C1 segment of cervical spinal cord (tissue), 14 donors: ENCODE results near the gene BCO1.

Experiments
- DNase-seq, 14 donors: peaks; one replicate each; lab custom pipeline; 2025; lab: John Stamatoyannopoulos, UW

The BCO1 gene

DNA sequence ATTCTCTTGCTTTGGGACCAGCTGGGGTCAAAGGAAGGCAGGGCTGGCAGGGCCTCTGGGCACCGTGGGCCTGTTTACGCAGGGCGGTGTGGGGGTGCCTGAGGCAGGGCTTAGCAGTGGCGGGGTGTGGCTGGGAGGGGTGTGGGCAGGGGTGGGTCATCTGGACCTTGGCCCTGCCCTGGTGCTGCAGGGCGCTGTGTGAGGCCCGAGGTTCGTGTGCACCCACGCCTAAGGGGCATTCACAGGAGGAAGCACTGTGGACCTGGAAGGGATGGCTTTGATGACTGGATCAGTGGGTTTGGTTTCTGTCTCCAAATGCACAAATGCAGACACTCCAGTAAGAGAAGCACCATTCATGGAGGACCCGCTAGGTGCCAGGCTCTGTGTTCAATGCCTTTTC lies 37.3 kb downstream of the BCO1 start:
- DNase-seq, result no peak

DNA sequence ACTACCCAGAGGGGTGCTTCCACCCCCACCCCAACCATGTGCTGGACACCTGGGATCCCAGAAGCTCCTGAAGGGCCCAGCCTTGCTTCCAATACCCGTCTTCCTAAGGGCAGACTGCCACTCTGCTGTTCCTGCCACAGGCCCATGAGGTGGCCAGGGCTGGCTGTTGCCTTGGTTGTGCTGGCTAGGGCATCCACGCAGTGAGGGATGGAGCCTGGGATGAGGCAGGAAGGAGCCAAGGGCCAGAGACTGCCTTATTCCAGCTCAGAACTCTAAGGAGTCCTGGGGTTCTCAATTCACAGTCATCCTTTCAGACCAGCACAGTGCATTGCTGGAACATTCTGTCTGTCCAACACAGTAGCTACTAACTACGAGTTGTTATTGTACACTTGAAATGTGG lies 37.8 kb downstream of the BCO1 start:
- DNase-seq, result peak in 9 of 14 donors; percentile 2 to 75 (median 53)

DNA sequence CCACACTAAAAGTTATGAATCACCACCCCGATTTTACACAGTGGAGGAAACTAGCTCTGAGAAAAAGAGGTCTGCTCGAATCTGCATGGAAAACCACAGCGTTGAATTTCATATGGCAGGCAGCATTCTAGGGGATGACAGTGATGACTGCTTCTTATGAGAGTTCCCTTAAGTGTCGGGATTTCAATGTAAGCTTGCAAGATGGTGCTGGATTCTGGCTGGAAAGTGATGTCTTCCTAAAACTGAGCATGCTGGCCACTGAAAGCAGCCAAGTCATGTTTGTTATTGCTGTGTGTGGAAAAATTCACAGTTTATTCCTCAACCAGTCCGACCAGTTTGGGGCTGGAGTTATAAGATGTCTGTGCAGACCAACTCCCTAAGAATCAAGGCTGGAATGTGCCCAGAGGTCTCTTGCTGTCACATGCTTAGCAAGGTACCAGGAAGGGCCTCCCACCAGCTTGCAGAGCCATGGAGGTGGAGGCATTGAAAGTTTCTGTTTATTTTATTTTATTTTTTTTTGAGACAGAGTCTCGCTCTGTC lies 39.1 kb downstream of the BCO1 start:
- DNase-seq, result no peak

DNA sequence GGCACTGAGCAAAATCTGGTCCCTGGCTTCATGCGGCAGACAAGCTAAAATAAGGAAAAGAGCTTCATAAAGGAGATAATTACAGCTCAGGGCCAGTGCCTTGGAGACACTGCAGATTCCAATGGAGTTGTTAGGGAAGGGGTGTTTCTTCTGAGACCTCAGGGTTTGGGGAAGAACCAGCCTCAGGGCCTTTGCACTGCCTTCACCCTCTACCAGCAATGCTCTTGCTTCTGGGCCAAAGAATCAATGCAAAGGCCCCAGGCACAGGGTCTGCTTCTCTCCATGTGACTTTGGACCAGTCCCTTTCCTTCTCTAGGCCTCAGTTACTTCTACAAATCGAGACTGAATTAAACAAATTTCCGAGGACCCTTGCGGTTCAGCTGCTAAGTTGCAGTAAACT lies 40.0 kb downstream of the BCO1 start:
- no peak for DNase-seq

DNA sequence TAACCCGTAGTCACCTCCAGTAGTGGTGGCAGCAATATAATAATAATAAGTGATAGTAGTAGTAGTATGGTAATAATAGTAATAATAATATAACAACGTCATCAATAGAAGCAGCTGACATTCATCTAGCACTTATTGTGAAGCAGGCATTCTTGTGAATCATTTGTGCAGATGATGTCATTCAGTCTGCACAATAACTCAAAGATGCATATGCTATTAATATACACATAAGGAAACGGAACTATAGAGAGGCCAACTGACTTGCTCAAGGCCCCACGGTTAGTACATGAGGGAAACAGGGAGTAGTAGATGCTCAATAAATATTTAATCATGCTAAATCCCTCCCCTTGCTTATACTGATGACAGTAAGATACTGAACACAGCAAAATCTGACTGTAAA lies 40.9 kb downstream of the BCO1 start:
- DNase-seq, result no peak

DNA sequence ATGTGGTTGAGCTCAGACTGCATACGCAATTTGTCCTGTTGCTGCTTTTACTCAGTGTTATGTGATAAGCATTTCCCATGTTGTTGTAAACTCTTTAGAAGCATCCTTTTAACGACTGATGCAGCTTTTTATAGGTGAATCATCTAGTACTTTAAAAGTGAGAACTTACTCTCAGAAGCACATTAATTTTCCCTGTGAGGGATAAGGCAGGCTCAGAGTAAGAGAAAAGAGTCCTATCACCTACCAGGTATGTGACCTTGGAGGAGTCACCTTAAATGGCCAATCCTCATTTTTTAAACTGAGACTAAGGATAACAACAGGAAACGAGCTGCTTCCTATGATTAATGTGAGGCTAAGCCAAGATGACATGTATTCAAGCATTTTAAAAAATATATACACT lies 41.9 kb downstream of the BCO1 start:
- no peak for DNase-seq

DNA sequence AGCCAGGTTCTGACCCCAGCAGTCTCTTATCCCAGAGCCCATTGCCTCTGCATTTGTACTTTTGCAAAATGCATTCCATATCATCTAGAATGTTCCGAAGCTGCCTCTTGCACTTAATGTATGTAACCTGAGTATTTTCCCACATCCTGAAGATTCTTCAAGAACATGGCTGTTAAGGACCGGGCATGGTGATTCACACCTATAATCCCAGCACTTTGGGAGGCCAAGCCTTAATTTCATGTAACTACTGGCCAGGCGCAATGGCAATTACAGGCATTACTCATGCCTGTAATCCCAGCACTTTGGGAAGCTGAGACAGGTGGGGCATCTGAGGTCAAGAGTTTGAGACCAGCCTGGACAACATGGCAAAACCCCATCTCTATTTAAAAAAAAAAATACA lies 44.6 kb downstream of the BCO1 start:
- DNase-seq, result no peak

DNA sequence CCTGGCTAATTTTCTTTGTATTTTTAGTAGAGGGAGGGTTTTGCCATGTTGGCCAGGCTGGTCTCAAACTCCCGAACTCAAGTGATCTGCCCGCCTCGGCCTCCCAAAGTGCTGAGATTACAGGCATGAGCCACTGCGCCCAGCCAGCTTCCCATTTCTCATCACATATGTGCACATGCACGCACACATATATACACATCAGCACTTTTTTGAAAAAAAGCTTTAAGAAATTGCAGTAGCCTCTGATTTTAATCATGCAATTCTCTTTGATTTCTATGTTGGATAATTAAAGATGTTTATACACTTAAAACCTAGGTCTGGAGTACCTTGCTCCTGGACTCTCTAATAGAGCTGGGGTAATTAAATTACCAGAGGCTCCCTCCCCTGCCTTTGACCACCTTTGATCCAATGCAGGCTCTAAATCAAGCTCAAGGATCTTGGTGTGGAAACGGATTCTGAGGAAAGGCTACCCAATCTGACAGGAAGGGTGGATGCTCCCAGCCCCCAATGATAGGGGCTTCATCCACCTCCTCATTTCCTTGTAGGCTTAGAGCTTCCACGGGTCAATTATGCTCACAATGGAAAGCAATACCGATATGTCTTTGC lies 46.6 kb downstream of the BCO1 start:
- no peak for DNase-seq

DNA sequence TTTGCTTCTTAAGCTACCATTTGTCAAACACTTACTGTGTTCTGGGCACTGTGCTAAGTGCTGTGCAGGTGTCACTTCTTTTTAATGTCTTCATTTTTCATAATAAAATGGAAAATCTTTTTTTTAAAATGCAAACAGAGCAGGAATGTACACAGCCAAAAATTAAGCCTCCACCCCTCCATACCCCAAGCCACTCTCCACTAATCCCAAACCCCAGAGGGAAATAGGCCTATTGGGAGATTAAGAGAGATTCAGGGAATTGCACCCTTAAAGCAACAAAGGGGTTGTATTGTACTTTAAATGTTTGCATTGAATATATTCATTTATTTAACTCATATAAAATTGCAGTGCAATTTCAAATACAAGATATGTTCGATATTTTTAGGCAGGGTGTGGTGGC lies 47.7 kb downstream of the BCO1 start:
- no peak for DNase-seq

DNA sequence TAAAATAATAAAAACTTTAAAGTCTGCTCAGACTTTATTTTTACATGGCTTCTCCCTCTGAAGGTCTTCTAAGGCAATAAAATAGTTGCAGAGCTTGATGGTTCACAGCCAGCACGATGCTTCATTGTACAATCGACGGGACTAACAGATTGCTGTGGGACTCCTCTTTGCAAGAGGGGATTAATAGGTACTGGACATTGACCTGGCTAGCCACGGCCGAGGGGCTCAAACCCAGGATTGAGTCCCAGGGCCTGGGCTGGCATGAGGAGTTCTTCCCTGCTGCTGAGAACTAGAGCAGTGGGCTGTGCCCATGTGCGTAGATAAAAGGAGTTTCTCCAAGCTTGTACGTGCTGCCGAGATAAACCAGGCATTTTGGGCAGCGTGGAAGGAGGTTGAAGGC lies 52.6 kb downstream of the BCO1 start:
- no peak for DNase-seq

DNA sequence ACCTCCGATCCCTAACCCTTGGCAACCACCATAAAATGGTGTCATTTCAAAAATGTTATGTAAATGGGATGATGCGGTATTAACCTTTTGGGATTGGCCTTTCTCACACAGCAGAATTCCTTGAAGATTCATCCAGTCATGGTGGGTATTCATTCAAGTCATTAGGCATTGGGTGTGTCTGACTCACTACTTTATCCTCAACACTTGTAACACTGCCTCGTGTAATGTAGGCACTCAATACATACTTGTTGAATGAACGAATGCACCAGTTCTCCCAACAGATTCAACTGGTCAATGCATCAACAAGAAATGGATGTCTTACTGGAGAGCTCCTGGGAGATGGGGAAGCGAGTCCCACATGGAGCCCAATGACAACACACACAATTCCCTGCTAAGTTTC lies 54.4 kb downstream of the BCO1 start:
- DNase-seq, result no peak

DNA sequence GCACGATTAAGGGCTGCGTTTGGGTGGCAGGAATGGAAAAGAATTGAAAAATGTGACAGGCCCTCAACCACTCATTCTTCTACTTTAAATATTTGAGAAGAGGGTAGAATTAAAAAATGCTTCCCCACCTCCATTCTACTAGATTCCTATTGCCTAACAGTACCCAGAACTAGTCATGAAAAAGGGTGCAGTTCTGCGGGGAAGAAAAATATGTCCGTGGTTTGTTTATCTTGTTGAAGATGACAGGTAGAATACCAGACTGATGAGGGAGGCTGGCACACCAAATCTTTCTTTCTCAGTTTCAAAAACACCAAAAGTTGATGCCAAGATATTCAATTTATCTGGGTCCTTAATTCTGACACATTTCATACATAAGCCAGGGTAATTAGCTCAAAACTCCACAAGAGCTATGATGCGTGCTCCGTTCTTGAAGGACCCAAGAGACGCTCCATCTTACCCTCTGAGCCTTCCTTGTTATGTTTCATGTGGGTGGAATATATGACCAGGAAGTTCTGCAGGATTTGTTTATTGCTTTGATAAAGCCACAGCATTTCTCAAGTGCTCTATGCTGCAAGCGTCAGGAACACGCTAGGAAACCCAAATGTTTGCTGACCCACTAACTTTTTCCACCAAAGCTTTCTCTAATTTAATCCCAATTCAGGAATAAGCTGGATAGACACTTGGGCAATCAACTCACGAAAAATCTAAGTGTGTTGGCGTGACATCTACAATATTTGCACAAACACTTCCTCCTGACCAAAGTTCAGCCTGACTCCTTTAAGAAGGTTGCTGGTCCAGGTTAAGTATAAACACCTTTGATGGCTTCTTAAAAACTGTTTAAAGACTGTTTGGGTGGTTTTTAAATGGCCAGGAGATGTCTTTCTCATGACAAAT lies 55.7 kb downstream of the BCO1 start:
- DNase-seq, result no peak

DNA sequence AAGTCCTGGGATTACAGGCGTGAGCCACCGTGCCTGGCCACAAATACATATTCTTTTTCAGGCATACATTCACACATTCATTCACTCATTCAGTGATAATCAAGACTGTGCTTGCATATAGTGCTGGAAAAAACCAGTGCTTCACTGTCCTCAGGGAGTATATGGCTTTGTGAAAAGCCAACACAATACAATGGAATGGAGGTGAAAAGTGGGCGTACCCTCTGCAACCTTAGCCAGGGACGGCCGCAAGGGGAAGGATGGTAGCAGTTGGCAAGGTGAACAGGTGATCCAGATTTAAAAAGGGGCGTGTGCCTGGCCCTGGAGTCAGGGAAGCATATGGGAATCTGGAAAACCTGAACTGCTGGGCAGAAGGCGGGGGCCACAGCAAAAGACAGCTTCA lies 58.1 kb downstream of the BCO1 start:
- no peak for DNase-seq

DNA sequence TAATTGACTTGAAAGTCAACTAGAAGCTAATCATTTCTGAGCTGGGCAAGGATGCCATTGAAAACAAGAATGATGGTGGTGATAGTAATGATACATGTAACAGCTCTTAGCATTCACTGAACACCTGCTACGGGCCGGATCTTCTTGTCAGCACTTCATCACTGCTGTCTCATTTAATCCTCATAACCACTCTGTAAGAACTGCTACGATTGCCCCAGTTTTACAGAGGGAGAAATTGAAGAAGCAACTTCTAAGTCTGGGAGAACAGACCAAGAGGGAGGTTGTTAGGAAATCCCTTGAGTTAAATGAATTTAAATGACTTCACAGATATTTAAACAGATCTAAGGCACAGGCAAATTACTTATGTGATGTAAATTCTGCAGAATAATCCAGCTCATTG lies 69.3 kb downstream of the BCO1 start:
- DNase-seq, result no peak

DNA sequence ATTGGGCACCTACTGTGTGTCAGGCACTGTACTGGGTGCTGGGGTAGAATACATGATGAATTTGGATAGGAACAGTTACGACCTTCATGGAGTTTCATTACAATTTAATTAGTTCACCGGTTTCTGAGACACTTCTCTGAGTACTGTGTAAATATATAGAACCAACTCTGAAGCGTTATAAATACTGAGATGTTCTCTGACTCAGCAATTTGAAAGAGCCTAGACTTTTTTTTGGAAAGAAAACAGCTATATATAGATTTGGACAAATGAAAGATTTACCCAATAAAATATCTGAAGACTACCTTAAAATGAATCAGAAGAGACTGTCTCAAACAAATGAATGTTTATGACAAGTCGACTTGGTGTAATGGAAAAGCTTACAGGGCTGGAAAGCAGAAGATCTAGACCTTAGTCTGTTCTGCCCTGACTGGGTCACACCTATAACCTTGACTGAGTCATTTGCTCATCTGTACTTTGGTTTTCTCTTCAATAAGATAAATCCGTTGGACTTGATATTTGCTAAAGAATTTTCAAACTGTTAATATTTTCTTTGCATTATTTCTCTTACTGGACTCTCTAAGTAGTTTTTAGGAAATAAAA lies 71.7 kb downstream of the BCO1 start:
- no peak for DNase-seq

DNA sequence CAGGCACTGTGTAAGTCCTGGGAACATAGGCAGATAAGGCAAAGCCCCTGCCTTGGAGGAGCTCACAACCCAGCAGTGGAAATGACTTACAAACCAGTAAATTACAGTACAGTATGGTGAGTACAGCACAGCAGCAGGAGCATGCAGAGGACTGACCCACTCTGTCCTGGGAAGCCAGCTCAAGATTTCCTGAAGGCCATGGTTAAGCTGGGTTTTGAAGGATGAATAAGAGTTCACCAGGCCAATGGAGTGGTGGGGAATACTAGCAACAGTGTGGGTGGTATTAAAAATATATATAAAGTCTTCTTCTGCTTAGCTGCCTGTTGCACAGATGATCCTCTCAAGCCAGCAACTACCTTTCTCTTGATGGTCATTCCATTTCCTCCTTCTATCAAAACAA lies 73.3 kb downstream of the BCO1 start:
- no peak for DNase-seq

DNA sequence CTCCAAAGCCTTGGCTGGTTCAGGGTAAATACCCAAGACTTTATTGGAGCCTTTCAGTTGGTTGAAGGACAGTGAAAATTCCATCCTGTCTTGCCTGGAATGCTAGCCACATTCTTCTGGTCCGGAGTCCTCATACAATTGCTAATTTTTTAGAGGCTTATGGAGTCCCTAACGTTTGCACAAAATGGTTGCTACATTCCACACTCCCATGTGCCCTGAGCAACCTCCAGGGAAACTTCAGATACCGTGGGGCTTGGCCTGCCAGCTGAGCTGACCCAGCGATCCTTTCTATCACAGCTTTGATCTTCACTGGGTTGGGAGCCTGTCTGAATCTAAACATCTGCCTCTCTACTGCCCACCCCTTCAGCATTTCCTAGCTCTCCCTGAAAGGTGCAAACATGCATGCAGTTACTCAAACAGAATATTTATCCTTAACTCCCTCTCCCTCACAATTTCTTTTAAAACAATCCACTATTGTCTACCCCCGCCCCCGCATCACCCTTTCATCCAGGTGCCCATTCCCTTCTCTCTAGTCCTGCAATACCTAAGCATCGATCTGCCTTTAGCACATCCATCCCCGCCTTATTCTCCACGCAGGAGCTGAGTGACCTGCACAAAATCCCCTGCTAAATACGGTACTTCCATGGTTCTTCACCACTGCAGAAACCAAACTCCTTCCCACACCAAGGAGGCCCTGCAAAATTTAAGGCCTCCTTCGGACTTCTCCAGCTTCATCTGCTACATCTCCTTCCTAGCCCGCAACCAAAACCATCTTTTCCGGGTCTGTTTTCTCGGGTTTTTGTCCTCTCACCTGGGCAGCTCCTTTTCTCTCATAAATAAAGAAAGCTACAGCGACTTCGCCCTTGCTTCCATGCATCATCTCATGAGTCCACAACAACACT lies 75.5 kb downstream of the BCO1 start:
- peak in 1 of 14 donors; percentile 28 for DNase-seq

DNA sequence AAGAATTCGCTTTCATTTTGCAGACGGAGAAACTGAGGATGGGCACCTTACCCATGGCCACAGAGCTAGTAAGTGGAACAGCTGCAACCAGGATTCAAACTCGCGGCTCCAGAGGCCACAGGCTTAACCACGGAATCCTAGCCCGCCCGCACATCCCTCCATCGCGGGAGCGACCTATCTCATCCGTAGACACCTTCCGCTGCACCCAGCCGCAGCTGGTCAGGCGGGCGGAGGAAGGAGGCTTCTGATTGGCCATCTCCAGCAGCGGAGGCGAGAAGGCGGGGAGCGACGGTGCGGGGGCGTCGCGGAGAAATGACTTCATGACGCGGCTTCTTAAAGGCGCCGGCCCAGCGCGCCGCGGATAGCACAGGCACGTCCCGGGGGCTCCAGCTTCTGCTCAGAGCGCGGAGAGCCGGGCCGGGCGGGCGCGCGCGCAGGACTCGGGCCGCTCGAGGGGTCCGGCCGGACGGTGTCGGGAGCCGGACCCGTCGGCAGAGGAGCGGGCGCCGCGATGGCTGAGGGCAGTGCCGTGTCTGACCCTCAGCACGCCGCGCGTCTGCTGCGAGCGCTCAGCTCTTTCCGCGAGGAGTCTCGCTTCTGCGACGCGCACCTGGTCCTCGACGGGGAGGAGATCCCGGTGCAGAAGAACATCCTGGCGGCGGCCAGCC lies 76.2 kb downstream of the BCO1 start, which contains the start of gene GAN:
GAN (plus strand) TSS at position 360 of the 668 bp plus-strand sequence; CDS start at position 512, 152 bp downstream.
- DNase-seq, result peak; percentile 58 to 95 (median 92)

DNA sequence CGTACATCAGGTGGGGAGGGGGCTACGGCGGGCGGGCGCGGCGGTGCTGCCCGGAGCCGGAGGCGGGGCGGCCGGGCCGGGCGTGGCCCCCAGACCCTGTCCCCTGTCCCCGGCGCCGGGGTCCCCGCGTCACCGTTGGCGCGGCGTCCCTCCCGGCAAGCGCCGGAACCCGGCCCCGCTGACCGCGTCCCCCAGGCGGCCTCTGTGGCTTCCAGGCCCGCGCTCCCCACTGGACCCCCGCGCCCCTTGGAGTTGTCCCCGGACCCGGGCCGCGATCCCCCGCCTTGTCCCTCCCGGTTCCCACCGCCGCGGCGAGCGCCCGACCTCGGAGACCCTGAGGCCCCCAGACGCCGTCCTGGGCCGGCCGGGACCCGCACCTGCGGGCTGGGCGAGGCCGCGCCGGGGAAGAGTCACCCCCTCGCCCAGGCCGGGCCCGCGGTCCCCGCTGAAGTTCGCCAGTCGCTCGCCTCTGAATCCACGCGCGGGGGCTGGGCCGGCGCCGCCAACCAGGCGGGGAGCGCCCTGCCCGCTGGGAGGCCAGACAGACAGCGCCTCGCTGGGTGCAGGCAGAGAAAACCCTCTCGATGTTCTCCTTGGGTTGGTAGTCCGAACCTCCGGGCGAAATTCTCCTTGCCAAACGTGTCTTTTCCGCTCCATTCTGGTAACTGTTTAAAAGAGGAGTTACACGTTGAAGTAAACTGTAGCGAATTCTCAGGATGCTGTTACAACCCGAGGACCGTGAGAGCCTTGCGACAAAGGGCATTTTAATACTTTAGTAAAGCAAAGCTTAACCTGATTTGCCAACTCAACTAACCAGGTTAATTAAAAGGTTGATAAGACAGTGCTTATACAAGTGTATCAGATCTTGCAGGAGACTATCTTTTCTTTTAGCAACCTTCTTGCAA lies 77.0 kb downstream of the BCO1 start:
- peak in 7 of 14 donors; percentile 9 to 51 (median 21) for DNase-seq

DNA sequence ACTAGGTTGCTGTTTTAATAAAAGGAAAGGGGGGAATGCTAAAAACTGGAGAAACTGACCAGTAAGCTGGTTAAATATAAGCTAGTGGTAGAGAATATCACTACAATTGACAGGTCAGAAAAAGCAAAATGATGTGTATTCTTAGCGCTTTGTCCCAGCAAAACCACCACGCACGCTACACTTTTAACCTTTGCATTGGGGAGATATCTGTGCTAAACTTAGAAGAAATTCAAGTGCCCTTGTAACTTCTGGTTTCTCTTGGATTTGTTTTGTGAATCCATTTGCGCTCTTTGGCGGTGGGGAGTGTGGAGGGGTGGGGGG lies 77.6 kb downstream of the BCO1 start:
- DNase-seq, result no peak
